Gastroesophageal sphincter (tissue), 4 donors: ENCODE measurements around the gene SPAG16. TPM values are rescaled to one million over a fixed set of nuclear protein-coding genes. Genes with fewer than 3 reads are reported as not detected.

Experiments
- ATAC-seq: fragments of 150-250 bp; one replicate; pipeline ENCODE4 v1.9.1; 2016; ENCODE audit warnings: mild to moderate bottlenecking, moderate library complexity
- H3K27ac ChIP-seq, 4 donors: fragments of 200-600 bp; sonication (generic) in 3 of 4; 1 replicate in 3 of 4; 2 replicates in 1 of 4; pipeline ENCODE4 v1.5.1; 2016 to 2019
- H3K27me3 ChIP-seq: fragments of 200-600 bp; sonication (generic); one replicate; pipeline ENCODE4 v1.5.1; 2019
- H3K36me3 ChIP-seq, 2 donors: fragments of 200-600 bp; sonication (generic); one replicate each; pipeline ENCODE4 v1.5.1; 2019; ENCODE audit warnings: control low read depth in 1 of 2
- H3K4me1 ChIP-seq, 3 donors: fragments of 200-600 bp; sonication (generic); 1 replicate in 2 of 3; 2 replicates in 1 of 3; pipeline ENCODE4 v1.5.1; 2016 to 2019; ENCODE audit warnings: control low read depth in 2 of 3
- H3K4me3 ChIP-seq, 2 donors: fragments of 200-600 bp; sonication (generic); one replicate each; pipeline ENCODE4 v1.5.1; 2019; ENCODE audit warnings: mild to moderate bottlenecking in 1 of 2, moderate library complexity in 1 of 2
- H3K9me3 ChIP-seq, 3 donors: fragments of 200-600 bp; sonication (generic); one replicate each; pipeline ENCODE4 v1.5.1; 2017 to 2019; ENCODE audit warnings: control low read depth in 2 of 3
- EP300 ChIP-seq: sonication (generic); formaldehyde crosslinking; IDR thresholded peaks from one replicate; pipeline ENCODE4 v1.6.1; 2017; ENCODE audit warnings: antibody characterized with exemption, mild to moderate bottlenecking
- POLR2A ChIP-seq, 2 donors: fragments of 450-650 bp; IDR thresholded peaks; one replicate each; pipeline ENCODE4 v1.6.1; 2017; ENCODE audit warnings: antibody characterized with exemption in 2 of 2, mild to moderate bottlenecking in 2 of 2, moderate library complexity in 1 of 2
- POLR2AphosphoS5 ChIP-seq: sonication (generic); formaldehyde crosslinking; IDR thresholded peaks from one replicate; pipeline ENCODE4 v1.6.1; 2017; ENCODE audit warnings: antibody characterized with exemption
- WGBS, 2 donors: methylation state at CpG; one replicate each; pipeline ENCODE4 v1.1.5; 2018; ENCODE audit warnings: low coverage in 1 of 2; 5-methylcytosine and 5-hydroxymethylcytosine counted together
- total RNA-seq, 4 donors: library from RNA; depleted of rRNA; stranded (reverse); fragments of >200 nt; gene quantifications; one replicate each; pipeline ENCODE4 v1.1.0, GENCODE V29; 2016
- TF ChIP-seq, protein P1 (sequence below), 4 experiments: fragments of 200-600 bp in 2 of 4; fragments of 450-650 bp in 2 of 4; sonication (generic) in 1 of 4; IDR thresholded peaks; one replicate each; pipeline ENCODE4 v1.5.1; 2017 to 2019; ENCODE audit warnings: antibody characterized with exemption in 4 of 4, mild to moderate bottlenecking in 2 of 4, moderate library complexity in 2 of 4

Gene SPAG16
- total RNA-seq, 4 donors from 2014 or later, result 28.9 to 39.8 (median 36.7) TPM

DNA sequence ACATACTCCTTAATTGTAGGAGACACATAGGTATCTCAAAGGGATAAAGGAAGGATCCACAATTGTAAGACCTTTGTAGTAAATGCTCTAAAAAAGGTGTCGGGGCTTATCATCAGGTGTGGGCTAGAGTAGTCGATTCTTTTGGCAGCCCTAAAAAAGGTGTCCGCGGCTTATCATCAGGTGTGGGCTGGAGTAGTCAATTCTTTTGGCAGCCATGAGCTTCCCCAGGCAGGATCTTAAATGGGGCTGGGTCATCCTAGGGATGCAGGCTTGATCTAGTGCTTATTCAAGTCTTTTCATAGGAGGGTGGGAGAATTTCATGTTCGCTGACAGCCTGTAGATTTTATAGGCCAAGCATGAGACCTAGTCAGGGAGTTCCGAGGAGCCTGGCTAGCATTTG lies 720.2 kb downstream of the SPAG16 start:
- TF ChIP-seq, protein P1, sequence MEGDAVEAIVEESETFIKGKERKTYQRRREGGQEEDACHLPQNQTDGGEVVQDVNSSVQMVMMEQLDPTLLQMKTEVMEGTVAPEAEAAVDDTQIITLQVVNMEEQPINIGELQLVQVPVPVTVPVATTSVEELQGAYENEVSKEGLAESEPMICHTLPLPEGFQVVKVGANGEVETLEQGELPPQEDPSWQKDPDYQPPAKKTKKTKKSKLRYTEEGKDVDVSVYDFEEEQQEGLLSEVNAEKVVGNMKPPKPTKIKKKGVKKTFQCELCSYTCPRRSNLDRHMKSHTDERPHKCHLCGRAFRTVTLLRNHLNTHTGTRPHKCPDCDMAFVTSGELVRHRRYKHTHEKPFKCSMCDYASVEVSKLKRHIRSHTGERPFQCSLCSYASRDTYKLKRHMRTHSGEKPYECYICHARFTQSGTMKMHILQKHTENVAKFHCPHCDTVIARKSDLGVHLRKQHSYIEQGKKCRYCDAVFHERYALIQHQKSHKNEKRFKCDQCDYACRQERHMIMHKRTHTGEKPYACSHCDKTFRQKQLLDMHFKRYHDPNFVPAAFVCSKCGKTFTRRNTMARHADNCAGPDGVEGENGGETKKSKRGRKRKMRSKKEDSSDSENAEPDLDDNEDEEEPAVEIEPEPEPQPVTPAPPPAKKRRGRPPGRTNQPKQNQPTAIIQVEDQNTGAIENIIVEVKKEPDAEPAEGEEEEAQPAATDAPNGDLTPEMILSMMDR (IDR thresholded peaks at IDR 0.05), result no peak
- TF ChIP-seq POLR2A (IDR thresholded peaks at IDR 0.05), result no peak
- Histone ChIP-seq H3K4me3 (no peak overlapping the region), H3K36me3 (no peaks in the 10 kb centered on the region), H3K4me1 (no peaks in the 10 kb centered on the region), H3K27ac (no peak overlapping the region), H3K9me3 (no peaks in the 10 kb centered on the region), H3K27me3 (no peaks in the 10 kb centered on the region)
- 91 to 92% methylated on average over 4 to 5 of the region's 6 CpGs for WGBS, 2 donors
- ATAC-seq, result no peak

DNA sequence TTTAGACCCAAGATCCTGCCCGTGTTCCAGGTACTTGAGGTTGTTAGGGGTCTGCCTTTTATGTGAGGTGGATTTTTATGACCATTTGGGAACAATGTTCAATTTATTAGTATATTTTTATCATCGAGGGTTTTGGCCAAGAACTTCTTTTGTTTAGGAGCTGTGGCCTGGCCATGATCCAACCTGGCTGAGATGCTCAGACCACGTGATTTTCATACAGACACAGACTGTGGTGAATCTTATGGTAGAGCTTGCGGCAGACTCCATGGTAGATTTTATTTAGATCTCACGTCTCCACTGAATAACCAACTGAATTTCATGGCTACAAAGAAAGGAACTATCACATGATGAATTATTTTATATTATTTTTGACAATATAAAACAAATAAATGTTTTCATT lies 721.1 kb downstream of the SPAG16 start:
- Histone ChIP-seq H3K36me3 (no peaks in the 10 kb centered on the region), H3K27me3 (no peaks in the 10 kb centered on the region), H3K4me1 (no peaks in the 10 kb centered on the region), H3K27ac (no peak overlapping the region), H3K9me3 (no peaks in the 10 kb centered on the region), H3K4me3 (no peak overlapping the region)
- no peak for ATAC-seq
- TF ChIP-seq, protein P1 (IDR thresholded peaks at IDR 0.05), result no peak
- TF ChIP-seq POLR2AphosphoS5 (no peak), POLR2A (IDR thresholded peaks at IDR 0.05) (no peak), EP300 (no peak)
- 53 to 58% methylated on average over 4 to 5 of the region's 5 CpGs for WGBS, 2 donors

DNA sequence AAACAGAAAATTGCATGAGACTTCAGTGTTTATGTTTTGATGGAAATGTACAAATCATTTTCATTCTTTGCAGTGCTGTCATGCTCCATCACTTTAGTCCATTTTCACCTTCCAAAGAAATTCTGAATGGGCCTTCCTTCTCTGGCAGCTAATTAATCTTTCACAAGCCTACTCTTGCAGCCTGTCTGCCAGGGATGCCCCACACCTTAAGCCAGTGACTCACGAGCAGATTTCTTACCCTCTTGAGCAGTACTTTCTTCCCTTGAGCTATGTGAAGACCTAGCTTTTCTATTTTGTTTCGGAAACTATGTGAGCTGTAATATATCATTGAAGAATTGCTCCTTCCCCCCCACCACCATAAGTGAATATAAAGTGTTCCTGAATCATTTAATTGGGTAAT lies 722.3 kb downstream of the SPAG16 start:
- Histone ChIP-seq H3K4me1 (no peaks in the 10 kb centered on the region), H3K27ac (no peak overlapping the region), H3K4me3 (no peak overlapping the region), H3K36me3 (no peaks in the 10 kb centered on the region), H3K9me3 (no peaks in the 10 kb centered on the region), H3K27me3 (no peaks in the 10 kb centered on the region)
- no peak for TF ChIP-seq POLR2AphosphoS5
- TF ChIP-seq POLR2A (IDR thresholded peaks at IDR 0.05), result no peak
- TF ChIP-seq, protein P1 (IDR thresholded peaks at IDR 0.05), result no peak
- no peak for TF ChIP-seq EP300
- 27 to 33% methylated on average over 2 of the region's 2 CpGs for WGBS, 2 donors
- ATAC-seq, result no peak

DNA sequence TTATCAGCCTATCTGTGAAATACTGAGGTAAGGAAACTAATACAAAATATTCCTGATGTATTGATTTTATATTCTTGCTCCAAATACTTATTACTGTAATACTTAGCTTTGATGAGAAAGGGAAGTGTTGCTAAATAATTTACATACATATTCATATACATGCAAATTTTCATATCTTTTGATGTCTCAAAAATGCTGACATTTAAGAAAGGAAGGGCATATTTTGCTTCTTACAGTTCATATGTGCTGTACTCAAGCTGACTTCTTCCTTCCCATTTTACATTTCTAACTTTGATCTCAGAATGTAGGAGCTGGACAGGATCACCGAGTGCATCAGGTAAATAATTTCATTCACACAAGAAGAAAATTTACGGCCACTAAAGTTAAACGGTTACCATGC lies 727.4 kb downstream of the SPAG16 start:
- no peak overlapping the region for H3K27ac ChIP-seq
- H3K27me3 ChIP-seq, result no peaks in the 10 kb centered on the region
- ATAC-seq, result no peak
- H3K4me1 ChIP-seq, result no peaks in the 10 kb centered on the region
- WGBS, 2 donors, result 70 to 87% methylated on average over 3 of the region's 3 CpGs
- no peaks in the 10 kb centered on the region for H3K36me3 ChIP-seq
- H3K9me3 ChIP-seq, result no peaks in the 10 kb centered on the region
- TF ChIP-seq EP300, result no peak
- H3K4me3 ChIP-seq, result no peak overlapping the region

DNA sequence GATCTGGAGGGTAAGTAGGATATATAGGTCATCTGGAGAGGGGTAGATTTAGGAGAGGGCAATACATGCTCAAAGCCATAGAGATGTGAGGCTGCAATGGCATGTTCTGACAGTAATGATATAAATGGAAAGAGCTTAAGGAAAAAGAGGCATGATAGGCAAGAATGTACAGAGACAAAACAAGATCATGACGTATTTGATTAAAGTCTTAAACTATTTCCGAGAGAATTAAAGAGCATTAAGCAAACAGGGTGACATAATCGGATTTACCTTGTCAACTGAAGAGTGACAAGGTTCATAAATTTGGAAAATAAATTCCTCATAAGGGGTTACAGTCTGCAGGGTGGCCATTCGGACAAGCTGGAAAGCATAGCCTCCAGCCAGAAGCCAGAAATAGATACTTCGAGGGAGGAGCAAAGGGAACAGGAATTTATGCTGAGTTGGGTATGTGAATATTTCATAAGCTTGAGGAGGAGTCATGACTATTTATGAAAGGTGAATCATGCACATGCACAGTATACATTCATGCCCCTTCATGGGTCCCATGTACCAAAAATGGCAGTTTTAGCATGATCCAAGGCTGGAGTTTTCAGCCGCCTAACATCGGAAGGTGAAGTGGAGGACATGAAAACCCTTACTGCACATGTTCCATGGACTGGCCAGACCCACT lies 730.4 kb downstream of the SPAG16 start:
- Histone ChIP-seq H3K4me3 (no peak overlapping the region), H3K27me3 (no peaks in the 10 kb centered on the region), H3K27ac (no peak overlapping the region), H3K9me3 (no peaks in the 10 kb centered on the region), H3K36me3 (no peaks in the 10 kb centered on the region), H3K4me1 (peaks cover 0 to 5% (median 0%) of the 10 kb centered on the region in 3 donors)
- ATAC-seq, result no peak
- TF ChIP-seq, protein P1 (IDR thresholded peaks at IDR 0.05), result no peak
- no peak for TF ChIP-seq POLR2AphosphoS5
- TF ChIP-seq POLR2A (IDR thresholded peaks at IDR 0.05), result no peak
- TF ChIP-seq EP300, result no peak
- 71 to 75% methylated on average over 7 of the region's 7 CpGs for WGBS, 2 donors
